Measurements from ENCODE around the gene UQCC3.
"Not testable (repeated sequence)": the region's sequence is repeated elsewhere in the genome, so short reads cannot be mapped to it uniquely, and the experiment has no call there.

The UQCC3 gene

GRCh38 chr11:62671608-62672389 is at the start of gene UQCC3, which contains the start of gene LBHD1:
TSS of gene UQCC3 (plus strand) at chr11:62671673. CDS start at chr11:62671746, 73 bp downstream.
TSS of gene LBHD1 (minus strand) at chr11:62672267. CDS start at chr11:62670031, 2,236 bp downstream.
- peak; percentile 77 for DNase-seq

DNA sequence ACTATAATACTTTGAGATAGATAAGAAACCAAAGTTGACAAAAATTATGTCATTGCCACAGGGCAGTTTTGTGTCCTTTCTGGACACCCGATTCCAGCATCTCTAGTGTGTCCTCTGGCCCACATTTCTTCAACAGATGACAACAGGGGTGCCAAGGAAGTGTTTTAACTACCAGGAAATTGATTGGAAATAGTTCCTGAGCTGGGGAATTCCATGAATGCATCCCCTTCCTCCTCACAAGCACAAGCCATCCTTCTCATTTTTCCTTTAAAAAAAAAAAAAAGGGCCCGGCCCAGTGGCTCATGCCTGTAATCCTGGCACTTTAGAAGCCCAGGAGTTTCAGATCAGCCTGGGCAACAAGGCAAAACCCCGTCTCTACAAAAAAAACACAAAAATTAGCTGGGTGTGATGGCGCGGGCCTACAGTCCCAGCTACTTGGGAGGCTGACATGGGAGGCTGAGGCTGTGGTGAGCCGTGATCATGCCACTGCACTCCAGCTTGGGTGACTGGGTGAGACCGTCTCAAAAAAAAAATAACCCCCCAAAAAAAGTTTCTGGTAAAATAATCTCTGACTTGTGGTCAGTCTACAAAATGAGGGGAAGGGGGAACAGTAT is 48.9 kb upstream of the UQCC3 start:
- no peak for DNase-seq

DNA sequence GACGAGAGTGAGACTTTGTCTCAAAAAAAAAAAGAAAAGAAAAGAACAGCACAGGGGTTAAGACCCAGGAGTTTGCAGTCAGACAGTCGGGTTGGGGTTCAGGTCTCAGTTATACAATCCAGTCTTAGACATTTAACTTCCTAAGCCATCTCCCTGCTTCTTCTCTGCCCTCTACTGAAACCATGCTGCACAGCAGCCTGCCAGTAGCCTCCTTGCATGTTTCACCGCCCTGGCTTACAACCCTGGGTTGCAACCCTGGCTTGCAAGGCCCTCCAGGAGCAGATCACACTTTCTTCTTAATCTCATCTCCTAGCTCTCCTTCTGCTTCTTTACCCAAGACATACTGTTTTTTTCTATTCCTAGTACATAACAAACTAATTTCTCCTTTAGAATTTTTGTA is 43.8 kb upstream of the UQCC3 start:
- DNase-seq: no peak

- no peak for DNase-seq
Measured at GRCh38 chr11:62632492-62632891, 39.0 kb upstream of the UQCC3 start.

- DNase-seq: no peak
Measured at GRCh38 chr11:62644220-62644619, 27.3 kb upstream of the UQCC3 start.

- no peak for DNase-seq
Measured at GRCh38 chr11:62645671-62645945, 25.9 kb upstream of the UQCC3 start.

DNA sequence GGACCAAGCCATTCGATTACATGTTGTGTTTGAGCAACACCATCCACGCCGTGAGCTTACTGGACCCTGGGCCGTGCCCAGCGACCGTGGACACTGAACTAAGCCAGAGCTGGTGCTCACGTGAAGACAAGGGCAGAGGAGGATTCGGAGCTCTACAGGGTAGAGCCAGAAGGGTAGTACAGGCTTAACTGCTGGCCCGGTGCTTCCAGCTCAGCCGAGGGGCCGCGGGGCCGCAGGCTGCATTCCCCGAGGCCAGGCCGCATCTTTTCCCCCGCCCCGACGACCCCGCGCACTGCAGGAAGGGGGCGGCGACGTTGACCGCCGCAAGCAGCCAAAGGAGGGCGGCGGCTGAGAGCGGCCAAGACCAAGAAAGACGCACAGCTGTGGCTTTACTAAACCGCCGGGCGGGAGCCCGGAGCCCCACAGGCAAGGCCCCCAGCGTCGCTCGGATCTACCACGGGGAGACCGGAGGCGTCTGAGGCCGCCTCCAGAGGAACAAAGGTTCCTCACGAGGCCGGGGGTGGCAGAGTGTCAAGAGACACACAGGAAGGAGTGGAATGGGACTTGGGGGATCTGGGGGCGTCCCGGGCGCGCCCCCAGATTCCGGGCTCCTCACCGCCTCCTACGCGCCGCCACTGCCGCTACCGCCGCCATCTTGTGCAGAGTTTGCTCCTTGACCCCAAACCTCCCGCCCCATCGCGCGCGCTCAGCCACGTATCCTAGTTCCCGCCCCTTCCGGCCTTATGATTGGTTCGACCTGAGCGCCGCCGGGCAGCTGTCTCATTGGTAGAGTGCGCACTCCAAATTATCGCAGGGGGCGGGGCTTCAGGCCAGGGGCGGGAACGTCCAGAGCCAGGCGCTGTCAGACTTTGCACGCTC is 25.3 kb upstream of the UQCC3 start, which contains the start of gene GANAB:
Gene GANAB, minus strand, starts transcription at position 668 of the 879 bp plus-strand sequence. Its CDS starts 14 bp downstream, at position 654.
- DNase-seq: peak; percentile 98

DNA sequence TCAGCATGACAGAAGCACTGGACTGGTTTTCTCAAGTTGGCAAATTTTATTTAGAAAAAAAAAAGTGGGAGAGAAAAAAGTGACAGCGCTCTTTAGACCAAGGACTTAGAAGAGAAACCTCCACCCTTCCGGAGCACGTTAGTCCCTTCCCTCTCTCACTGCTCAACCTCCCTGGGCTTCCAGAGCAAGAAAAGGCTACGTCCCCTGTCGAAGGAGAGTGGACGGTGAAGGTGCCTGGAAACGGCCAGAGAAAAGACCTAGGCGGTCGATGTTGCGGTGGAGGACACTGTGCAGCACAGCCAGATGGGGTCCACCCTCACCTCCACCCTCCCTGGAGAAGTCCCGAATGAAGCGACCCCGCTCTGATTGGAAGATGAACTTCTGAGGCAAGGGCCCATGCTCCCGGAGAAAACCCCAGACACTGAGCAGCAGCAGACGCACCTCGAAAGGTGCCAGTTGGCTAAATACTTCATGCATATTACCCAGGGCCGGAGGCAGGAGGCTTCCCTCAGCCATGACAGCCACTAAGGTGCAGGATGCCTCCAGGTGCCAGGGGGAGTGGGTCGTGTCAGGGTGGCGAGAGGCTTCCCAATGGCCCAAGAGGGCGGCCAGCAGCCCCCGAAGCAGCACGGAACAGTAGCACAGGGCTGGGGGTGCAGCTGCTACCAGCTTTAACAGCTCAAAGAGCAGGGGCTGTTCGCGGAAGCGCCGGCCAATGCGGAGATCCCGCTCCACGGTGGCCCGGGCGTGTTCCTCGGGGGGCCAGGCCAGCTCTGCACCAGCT is 24.5 kb upstream of the UQCC3 start:
- no peak for DNase-seq

DNA sequence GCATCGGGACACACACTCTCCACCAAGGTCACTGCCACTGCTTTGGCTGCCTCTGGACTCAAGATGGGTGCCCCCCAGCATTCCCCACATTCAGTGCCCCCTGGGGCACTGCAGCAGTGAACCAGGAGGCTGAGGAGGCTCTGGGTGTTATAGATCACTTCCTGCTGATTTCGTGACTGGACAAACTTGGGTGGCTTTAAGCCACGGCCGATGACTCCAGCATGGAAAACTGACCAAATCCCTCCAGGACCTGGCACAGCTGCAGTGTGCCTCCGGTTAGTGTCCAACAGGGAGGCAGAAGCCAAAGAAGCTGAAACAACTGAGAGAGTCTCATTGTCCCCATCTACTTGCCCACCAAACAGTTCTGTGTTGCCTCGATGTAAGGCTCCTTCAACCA is 23.9 kb upstream of the UQCC3 start:
- no peak for DNase-seq

DNA sequence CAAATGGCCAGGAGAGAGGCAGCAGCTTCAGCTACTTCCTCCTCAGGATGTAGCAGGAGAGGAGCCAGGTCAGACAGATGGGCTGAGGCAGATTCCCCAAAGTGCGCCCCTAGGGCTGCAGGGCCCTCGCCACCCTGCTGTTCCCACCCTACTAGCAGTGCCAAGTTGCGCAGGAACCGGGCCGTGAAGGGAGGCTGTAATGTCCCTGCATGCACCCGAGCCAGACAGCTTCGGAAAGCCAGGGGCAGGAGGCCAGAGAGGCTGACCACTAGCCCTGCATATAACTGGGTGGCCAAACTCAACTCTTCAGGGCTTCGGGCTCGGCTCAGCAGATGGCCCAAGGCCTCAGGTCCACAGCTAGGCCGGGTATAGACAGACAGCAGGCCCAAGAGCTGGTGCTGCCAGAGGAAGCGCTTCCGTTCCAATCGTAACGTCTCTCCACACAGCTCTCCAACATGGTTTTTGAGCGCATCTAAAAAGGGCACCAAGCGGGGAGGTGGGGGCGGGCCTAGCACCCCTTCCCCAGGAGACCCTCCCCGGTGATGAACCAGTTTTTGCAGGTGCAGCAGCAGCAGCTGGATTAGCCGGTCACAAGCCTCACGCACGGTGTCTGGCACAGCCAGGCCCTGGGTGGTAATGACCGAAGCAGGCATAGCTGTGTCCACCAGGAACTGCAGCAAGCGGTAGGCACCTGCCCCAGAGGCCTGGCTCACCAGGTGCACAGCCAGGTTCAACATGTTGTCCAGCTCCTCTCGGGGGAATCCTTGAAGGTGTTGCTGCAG is 23.1 kb upstream of the UQCC3 start:
- no peak for DNase-seq

DNA sequence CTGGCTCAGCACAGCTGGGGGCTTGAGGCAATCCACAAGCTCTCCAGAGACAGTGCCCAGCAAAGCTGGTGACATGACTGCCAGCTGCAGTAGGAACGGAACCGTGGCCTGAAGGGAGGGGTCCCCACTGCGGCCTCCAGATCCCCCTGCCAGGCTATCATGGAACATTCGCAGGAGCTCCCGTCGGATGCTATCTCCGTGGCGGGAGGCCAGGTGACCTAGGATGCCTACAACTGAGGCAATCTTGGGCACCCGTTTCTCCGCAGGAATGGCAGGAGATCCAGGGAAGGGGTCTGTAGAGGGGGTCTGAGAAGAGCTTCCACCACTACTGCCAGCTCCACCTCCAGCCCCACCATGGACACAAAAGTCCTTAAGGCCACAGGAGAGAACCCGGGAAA is 22.5 kb upstream of the UQCC3 start:
- DNase-seq: no peak

- no peak for DNase-seq
Measured at GRCh38 chr11:62649486-62649885, 22.0 kb upstream of the UQCC3 start.

DNA sequence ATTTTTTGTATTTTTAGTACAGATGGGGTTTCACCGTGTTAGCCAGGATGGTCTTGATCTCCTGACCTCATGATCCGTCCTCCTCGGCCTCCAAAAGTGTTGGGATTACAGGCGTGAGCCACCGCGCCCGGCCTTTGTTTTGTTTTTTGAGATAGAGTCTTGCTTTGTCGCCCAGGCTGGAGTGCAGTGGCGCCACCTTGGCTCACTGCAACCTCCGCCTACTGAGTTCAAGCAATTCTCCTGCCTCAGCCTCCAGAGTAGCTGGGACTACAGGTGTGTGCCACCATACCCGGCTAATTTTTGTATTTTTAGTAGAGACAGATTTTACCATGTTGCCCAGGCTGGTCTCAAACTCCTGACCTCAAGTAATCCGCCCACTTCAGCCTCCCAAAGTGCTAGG is 21.2 kb upstream of the UQCC3 start:
- DNase-seq: not testable (repeated sequence)

GRCh38 chr11:62652161-62653006 is 19.1 kb upstream of the UQCC3 start:
- DNase-seq: no peak

- no peak for DNase-seq
Measured at GRCh38 chr11:62654297-62654696, 17.2 kb upstream of the UQCC3 start.

GRCh38 chr11:62656796-62657429 is 14.6 kb upstream of the UQCC3 start:
- no peak for DNase-seq

- DNase-seq: peak; percentile 23
Measured at GRCh38 chr11:62664405-62665074, 6.9 kb upstream of the UQCC3 start.

DNA sequence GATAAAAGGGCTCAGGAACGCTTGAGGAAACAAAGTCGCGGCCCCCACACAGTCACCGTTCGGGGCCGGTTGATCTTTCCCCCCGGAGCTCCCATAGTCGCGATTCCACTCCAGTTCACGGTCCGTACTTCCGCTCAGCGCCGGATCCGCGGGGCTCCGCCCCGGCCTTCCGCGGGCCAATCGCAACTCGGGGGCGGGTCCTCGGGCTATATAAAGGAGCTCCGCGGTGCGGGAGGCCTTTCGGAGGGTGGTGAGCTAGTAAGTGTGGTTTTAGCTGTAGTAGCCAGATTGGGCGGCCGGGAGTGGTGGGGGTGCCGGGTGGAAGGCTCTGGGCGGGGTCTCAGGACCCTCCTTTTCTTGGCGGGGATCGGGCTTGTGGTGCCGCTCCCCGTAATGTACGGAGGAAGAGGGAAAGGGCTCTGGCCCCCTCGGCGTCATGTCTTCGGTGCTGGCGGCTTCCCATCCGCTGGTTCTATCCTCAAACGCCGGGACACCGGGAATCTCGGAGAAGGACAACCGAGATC is 6.3 kb upstream of the UQCC3 start, which contains the start of the genes C11orf98 and CSKMT:
Gene C11orf98, minus strand, starts transcription at position 136 of the 524 bp plus-strand sequence. Its CDS starts 41 bp downstream, at position 95.
Gene CSKMT, plus strand, starts transcription at position 238 of the 524 bp plus-strand sequence. CDS start 568 bp downstream, outside the sequence.
- DNase-seq: peak; percentile 79

- peak; percentile 15 for DNase-seq
Measured at GRCh38 chr11:62665599-62666258, 5.7 kb upstream of the UQCC3 start.
